Measurements from ENCODE around the gene SBK2. TPM values are rescaled to one million over a fixed set of nuclear protein-coding genes. Genes with fewer than 3 reads are reported as not detected.

SBK2 gene
- total RNA-seq, 1 donor from 2014 or later = not detected

GRCh38 chr19:55486043-55486970 lies 50.6 kb downstream of the SBK2 start:
- DNase-seq = no peak

- DNase-seq = no peak
These were observed 51.4 kb downstream of the SBK2 start for GRCh38 chr19:55485439-55486011.

- DNase-seq = peak; percentile 44
These were observed 52.1 kb downstream of the SBK2 start, which contains the start of gene NAT14 for GRCh38 chr19:55484593-55485438. NAT14 (plus strand) TSS chr19:55485188; CDS start chr19:55485709, 521 bp downstream.

- no peak for DNase-seq
These were observed 53.0 kb downstream of the SBK2 start for GRCh38 chr19:55483706-55484592.

- no peak for DNase-seq
These were observed 53.8 kb downstream of the SBK2 start for GRCh38 chr19:55482967-55483705.

- no peak for DNase-seq
These were observed 54.6 kb downstream of the SBK2 start for GRCh38 chr19:55482156-55482961.

GRCh38 chr19:55481794-55482155 lies 55.2 kb downstream of the SBK2 start:
- DNase-seq = no peak

- no peak for DNase-seq
These were observed 55.7 kb downstream of the SBK2 start for GRCh38 chr19:55481148-55481793.

- DNase-seq = no peak
These were observed 57.3 kb downstream of the SBK2 start for GRCh38 chr19:55479451-55480230.

- no peak for DNase-seq
These were observed 57.9 kb downstream of the SBK2 start for GRCh38 chr19:55479045-55479444.

Other genes starting within 250 kb of the SBK2 start
- gene TMEM150B, start 211.8 kb downstream of the SBK2 start, total RNA-seq = 1.1 TPM
- 17.0 TPM for gene KMT5C, start 197.3 kb downstream of the SBK2 start, total RNA-seq
- gene COX6B2, start 182.4 kb downstream of the SBK2 start, total RNA-seq = 3.1 TPM
- gene GARIN5B, start 173.9 kb downstream of the SBK2 start, total RNA-seq = not detected
- gene IL11, start 166.7 kb downstream of the SBK2 start, total RNA-seq = 0.30 TPM
- not detected for gene TMEM190, start 160.3 kb downstream of the SBK2 start, total RNA-seq
- 0.30 TPM for gene TMEM238, start 152.8 kb downstream of the SBK2 start, total RNA-seq
- gene RPL28, start 151.2 kb downstream of the SBK2 start, total RNA-seq = 377 TPM
- 25.4 TPM for gene UBE2S, start 129.3 kb downstream of the SBK2 start, total RNA-seq
- 0.10 TPM for gene SHISA7, start 93.8 kb downstream of the SBK2 start, total RNA-seq
- 23.0 TPM for gene ISOC2, start 75.5 kb downstream of the SBK2 start, total RNA-seq
- gene C19orf85, start 72.4 kb downstream of the SBK2 start, total RNA-seq = not detected
- gene ZNF628, start 60.5 kb downstream of the SBK2 start, total RNA-seq = 1.1 TPM
- gene NAT14, start 51.9 kb downstream of the SBK2 start, total RNA-seq = 6.1 TPM
- gene SSC5D, start 48.7 kb downstream of the SBK2 start, total RNA-seq = 16.5 TPM
- not detected for gene SBK3, start 8.4 kb upstream of the SBK2 start, total RNA-seq
- 2.2 TPM for gene ZNF579, start 43.7 kb upstream of the SBK2 start, total RNA-seq
- gene FIZ1, start 62.4 kb upstream of the SBK2 start, total RNA-seq = 3.2 TPM
- 6.4 TPM for gene ZNF524, start 63.2 kb upstream of the SBK2 start, total RNA-seq
- 2.1 TPM for gene ZNF865, start 68.5 kb upstream of the SBK2 start, total RNA-seq
- gene ZNF784, start 87.4 kb upstream of the SBK2 start, total RNA-seq = 3.2 TPM
- 4.0 TPM for gene ZNF580, start 103.9 kb upstream of the SBK2 start, total RNA-seq
- gene ZNF581, start 106.5 kb upstream of the SBK2 start, total RNA-seq = 12.4 TPM
- 4.2 TPM for gene CCDC106, start 111.1 kb upstream of the SBK2 start, total RNA-seq
- gene U2AF2, start 117.9 kb upstream of the SBK2 start, total RNA-seq = 64.1 TPM
- 20.8 TPM for gene EPN1, start 138.1 kb upstream of the SBK2 start, total RNA-seq
- gene NLRP9, start 201.3 kb upstream of the SBK2 start, total RNA-seq = not detected
- gene RFPL4A, start 222.0 kb upstream of the SBK2 start, total RNA-seq = not detected
- not detected for gene RFPL4AL1, start 232.0 kb upstream of the SBK2 start, total RNA-seq

Data from skin of body (tissue), 2 donors.